ENCODE measurements around the gene OSBP.
A peak's percentile ranks its signal among the peaks of the same experiment; 100 is the strongest.
"Not testable (repeated sequence)": the region's sequence is repeated elsewhere in the genome, so short reads cannot be mapped to it uniquely, and the experiment has no call there.

Gene OSBP

GRCh38 chr11:59551659-59552521, 63.7 kb downstream of the OSBP start:
- DNase-seq (ENCODE audit: low spot score): peak; percentile 63

- DNase-seq (ENCODE audit: low spot score): peak; percentile 80
Observed at GRCh38 chr11:59550842-59551658, 64.5 kb downstream of the OSBP start.

- peak; percentile 81 for DNase-seq (ENCODE audit: low spot score)
Observed at GRCh38 chr11:59550368-59550841, 65.2 kb downstream of the OSBP start.

- no peak for DNase-seq (ENCODE audit: low spot score)
Observed at GRCh38 chr11:59548309-59548656, 67.3 kb downstream of the OSBP start.

- not testable (repeated sequence) for DNase-seq (ENCODE audit: low spot score)
Observed at GRCh38 chr11:59547605-59548308, 67.8 kb downstream of the OSBP start.

GRCh38 chr11:59545179-59546020, 70.2 kb downstream of the OSBP start:
- DNase-seq (ENCODE audit: low spot score): no peak

GRCh38 chr11:59544869-59545178, 70.8 kb downstream of the OSBP start:
- no peak for DNase-seq (ENCODE audit: low spot score)

- DNase-seq (ENCODE audit: low spot score): not testable (repeated sequence)
Observed at GRCh38 chr11:59543713-59544112, 71.9 kb downstream of the OSBP start.

GRCh38 chr11:59542142-59542810, 73.3 kb downstream of the OSBP start:
- DNase-seq (ENCODE audit: low spot score): no peak

GRCh38 chr11:59534676-59535075, 80.9 kb downstream of the OSBP start:
- DNase-seq (ENCODE audit: low spot score): no peak

GRCh38 chr11:59532620-59533019, 83.0 kb downstream of the OSBP start:
- no peak for DNase-seq (ENCODE audit: low spot score)

GRCh38 chr11:59528711-59529110, 86.9 kb downstream of the OSBP start:
- no peak for DNase-seq (ENCODE audit: low spot score)
